Medulla oblongata (tissue), 1 donor: ENCODE measurements around the gene TRERF1.
"Not testable (repeated sequence)": the region's sequence is repeated elsewhere in the genome, so short reads cannot be mapped to it uniquely, and the experiment has no call there.

Source experiments
- DNase-seq: peaks from one replicate; pipeline ENCODE4 v3.0.0-alpha.2; 2015; ENCODE audit errors: extremely low spot score

Gene TRERF1

GRCh38 chr6:42222448-42222847 is 229.3 kb downstream of the TRERF1 start:
- no peak for DNase-seq

- DNase-seq = no peak
Observed at GRCh38 chr6:42221546-42221945, 230.2 kb downstream of the TRERF1 start.

GRCh38 chr6:42220807-42221206 is 230.9 kb downstream of the TRERF1 start:
- DNase-seq = no peak

- peak; percentile 96 for DNase-seq
Observed at GRCh38 chr6:42217519-42218367, 234.0 kb downstream of the TRERF1 start, which contains the start of gene MRPS10. MRPS10 (minus strand) TSS chr6:42217861; CDS start chr6:42217849, 12 bp downstream.

GRCh38 chr6:42217157-42217518 is 234.6 kb downstream of the TRERF1 start:
- DNase-seq = peak; percentile 12

GRCh38 chr6:42216495-42216894 is 235.2 kb downstream of the TRERF1 start:
- not testable (repeated sequence) for DNase-seq

- DNase-seq = no peak
Observed at GRCh38 chr6:42212442-42212841, 239.3 kb downstream of the TRERF1 start.

- no peak for DNase-seq
Observed at GRCh38 chr6:42211726-42212125, 240.0 kb downstream of the TRERF1 start.

GRCh38 chr6:42210551-42210950 is 241.2 kb downstream of the TRERF1 start:
- no peak for DNase-seq

GRCh38 chr6:42207559-42207958 is 244.2 kb downstream of the TRERF1 start:
- DNase-seq = not testable (repeated sequence)

GRCh38 chr6:42204768-42205282 is 246.9 kb downstream of the TRERF1 start:
- no peak for DNase-seq

GRCh38 chr6:42203183-42203582 is 248.5 kb downstream of the TRERF1 start:
- DNase-seq = no peak

- DNase-seq = not testable (repeated sequence)
Observed at GRCh38 chr6:42202131-42202915, 249.4 kb downstream of the TRERF1 start.

- no peak for DNase-seq
Observed at GRCh38 chr6:42201382-42201781, 250.3 kb downstream of the TRERF1 start.

- no peak for DNase-seq
Observed at GRCh38 chr6:42200035-42200434, 251.7 kb downstream of the TRERF1 start.

GRCh38 chr6:42199106-42199981 is 252.4 kb downstream of the TRERF1 start:
- no peak for DNase-seq

GRCh38 chr6:42197555-42198362 is 254.0 kb downstream of the TRERF1 start:
- no peak for DNase-seq

GRCh38 chr6:42195415-42195814 is 256.3 kb downstream of the TRERF1 start:
- DNase-seq = no peak

GRCh38 chr6:42194056-42194455 is 257.7 kb downstream of the TRERF1 start:
- DNase-seq = no peak

GRCh38 chr6:42193491-42193894 is 258.2 kb downstream of the TRERF1 start:
- no peak for DNase-seq

GRCh38 chr6:42192385-42192784 is 259.3 kb downstream of the TRERF1 start:
- DNase-seq = not testable (repeated sequence)
